ENCODE results near the gene SAMD4B.

DNA sequence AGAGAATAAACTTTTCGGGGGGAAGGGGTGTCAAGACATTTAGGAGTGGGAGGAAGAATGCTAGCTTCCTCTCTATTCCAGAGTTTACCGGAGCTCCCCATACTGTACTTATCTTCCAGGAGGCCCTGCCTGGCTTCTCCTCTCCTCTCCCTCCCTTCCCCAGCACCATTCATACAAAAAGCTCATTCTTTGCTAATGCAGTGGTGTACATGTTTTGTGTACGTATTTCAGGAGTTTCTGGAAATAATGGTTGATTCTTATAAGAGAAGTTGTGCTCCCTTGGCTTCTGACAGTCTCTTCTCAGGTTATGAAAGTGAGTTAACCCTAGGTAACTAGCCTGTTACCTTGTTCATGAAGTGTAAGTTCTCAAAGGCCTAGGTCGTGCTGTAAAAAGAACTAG is 7.1 kb downstream of the SAMD4B start:
- no peak for TF ChIP-seq SETDB1 (IDR thresholded peaks at IDR 0.05; ENCODE audit: low read length)
- no peak for TF ChIP-seq TCF3 (CRISPR knock-in tag; IDR thresholded peaks at IDR 0.05)
- TF ChIP-seq CREB3L1 (IDR thresholded peaks at IDR 0.05; ENCODE audit: borderline replicate concordance, low read depth): no peak
- no peak for TF ChIP-seq SMARCB1 (IDR thresholded peaks at IDR 0.05; ENCODE audit: insufficient read length, low read depth)
- TF ChIP-seq REST (IDR thresholded peaks at IDR 0.05; ENCODE audit: borderline replicate concordance): no peak
- no peak for TF ChIP-seq REST (CRISPR knock-in tag; IDR thresholded peaks at IDR 0.05; ENCODE audit: low read depth)

All from K562 (cell line).